DMS79 treated with DMSO at 0.1 percent for 48 hours (cell line): ENCODE results near the gene FCN2.

Experiments
- DNase-seq: peaks from one replicate; lab custom pipeline; 2025; lab: John Stamatoyannopoulos, UW

Gene FCN2

DNA sequence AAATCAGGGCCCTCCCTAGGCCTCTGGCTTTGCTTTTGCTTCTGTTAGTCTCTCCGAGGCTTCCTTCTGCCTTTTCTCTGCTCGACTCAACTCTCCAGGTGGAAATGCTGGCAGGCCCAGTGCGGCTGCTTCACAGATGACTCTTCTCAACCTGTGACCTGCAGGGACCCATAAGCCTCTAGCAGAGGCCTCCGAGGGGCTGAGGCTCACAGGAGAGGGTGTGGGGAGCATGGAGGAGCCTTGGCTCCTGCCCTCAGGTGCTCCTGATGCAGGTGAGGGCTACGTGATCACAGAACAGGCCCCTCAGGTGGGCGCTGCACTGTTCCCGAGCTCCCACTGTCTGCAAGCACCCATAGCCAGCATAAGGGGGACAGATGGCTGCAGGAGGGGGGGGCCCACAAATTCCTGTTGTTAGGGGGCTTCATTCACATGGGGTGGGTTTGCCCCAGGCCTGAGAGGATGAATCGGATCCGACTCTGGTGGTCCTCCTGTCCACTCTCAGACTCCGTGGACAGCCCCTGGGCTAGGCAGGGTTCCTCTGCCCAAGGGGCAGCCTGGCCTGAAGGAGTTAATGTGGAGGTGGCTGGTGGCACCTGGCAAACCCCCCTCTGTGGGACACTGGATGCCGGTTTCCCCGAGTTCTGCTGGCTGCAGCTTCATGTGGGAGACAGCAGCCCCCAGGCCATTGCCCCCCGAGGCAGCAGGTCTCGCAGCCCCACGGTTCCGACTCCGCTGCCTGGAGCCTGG lies 10.9 kb upstream of the FCN2 start:
- DNase-seq, result no peak

DNA sequence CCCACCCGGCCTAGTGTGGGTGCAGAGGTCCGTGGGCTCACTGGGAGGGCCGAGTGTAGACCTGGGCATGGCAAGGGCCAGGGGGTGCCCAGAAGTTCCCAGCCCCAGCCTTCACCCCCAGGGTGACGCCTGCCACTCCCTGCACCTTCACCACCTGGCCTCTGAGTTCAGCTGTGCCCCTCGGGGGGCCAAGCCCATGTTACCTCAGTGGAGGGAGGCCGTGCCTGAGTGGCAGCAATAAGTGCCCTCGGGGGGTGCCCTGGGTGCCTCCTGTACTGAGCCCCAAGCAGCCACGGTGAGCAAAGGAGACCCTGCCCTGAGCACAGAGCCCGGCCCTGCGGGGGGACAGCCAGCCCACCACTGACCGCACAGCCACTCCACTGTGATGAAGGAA lies 10.3 kb upstream of the FCN2 start:
- DNase-seq, result no peak

DNA sequence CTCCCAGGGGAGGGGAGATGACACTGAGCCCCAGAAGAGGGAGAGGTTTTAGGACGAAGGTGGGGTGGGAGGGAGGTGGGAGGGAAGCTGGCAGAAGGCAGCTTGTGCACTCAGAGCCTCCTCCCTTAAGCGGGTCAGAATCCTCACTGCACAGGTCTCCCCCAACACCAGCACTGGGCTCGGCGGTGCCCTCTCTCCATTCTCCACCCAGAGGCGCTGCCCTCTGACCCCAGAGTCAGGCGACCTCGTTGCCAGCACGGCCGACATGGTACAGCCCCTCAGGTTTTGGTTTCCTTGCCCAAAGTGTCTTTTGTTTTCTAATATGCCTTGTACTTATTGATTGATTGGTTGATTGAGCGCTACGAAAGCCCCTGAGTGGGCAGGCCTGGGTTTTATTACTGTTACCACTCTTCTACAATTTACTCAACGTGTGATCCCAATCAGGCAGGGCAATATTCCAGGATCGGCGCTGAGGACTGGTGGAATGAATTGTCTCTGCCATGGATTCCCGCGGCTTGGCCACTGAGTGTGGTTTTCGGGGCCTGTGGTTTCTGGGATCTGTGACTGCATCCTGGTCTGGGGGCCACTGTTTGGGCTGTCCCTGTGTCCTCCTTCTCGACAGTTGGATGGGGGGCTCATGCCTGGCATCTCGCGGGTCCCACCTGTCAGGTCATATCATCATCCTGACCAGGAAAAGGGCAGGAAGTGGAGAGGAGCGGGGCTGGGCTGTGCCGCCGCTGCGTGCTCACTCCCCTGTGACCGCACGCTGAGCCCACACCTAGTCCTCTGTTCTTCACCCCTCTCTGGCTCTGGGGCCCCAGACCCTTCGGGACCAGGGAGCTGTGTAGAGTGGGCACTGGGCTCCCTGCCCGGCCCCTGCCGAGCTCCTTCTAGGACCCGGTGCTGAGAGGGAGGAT lies 9.6 kb upstream of the FCN2 start:
- no peak for DNase-seq

DNA sequence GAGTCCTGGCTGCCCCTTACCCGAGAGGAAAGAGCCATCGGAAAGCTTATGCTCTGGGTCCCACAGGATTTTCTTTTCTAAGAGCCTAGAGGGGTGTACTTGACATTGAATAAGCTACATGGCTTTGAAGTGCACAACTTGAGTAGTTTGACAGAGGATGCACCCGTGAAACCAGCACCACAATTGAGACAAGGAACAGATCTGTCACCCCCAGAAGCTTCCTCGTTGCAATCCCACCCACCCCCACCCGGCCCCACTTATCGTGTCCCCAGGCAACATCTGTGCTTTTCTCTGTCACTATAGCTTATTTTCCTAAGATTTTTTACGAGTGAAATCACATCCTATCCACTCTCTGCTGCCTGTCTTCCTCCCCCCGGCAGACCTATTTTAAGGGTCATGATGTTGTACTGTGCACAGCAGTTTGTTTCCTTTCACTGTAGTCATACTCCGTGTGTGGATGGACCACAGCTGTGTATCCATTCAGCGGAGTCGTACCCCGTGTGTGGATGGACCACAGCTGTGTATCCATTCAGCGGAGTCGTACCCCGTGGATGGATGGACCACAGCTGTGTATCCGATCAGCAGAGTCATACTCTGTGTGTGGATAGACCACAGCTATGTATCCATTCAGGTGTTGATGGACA lies 8.8 kb upstream of the FCN2 start:
- no peak for DNase-seq

DNA sequence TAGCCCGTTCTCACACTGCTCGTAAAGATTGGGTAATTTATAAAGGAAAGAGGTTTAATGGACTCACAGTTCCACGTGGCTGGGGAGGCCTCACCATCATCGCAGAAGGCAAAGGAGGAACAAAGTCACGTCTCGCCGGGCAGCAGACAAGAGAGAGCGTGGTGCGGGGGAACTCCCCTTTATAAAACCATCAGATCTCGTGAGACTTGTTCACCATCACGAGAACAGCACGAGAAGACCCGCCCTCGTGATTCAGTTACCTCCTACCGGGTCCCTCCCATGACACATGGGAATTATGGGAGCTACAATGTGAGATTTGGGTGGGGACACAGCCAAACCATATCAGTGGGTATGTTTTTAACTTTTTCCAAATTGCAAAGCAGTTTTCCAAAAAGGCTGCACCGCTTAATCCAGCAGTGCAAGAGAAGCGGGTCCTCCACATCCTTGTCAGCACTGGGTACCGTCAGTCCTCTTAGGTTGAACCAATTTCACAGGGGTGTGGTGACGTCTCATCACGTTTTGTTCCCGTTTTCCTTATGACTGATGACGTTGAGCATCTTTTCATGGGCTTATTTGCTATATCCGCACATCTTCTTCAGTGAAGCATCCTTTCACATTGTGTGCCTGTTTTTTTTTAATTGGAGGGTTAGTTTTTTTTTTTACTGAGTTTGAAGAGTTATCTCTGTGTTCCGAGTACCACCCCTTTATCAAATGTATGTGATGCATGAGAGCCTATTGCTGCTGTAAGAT lies 8.0 kb upstream of the FCN2 start:
- DNase-seq, result no peak

DNA sequence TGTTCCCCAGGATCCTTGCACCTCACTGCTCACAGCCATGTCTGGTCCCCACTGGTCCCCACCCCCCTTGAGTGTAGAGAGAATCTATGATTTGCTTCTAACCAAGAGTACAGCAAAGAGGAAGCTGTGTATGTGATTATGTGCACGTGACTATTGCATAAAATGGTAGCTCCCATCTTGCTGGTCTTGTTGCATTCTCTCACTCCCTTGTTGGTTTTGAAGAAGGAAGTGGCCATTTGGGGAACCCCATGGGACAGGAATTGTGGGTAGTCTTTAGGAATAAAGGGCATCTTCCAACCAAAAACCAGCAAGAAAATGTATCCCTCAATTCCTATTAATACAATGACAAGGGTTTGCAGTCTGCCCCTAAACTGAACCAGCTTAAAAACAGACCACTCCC lies 5.2 kb upstream of the FCN2 start:
- DNase-seq, result no peak

DNA sequence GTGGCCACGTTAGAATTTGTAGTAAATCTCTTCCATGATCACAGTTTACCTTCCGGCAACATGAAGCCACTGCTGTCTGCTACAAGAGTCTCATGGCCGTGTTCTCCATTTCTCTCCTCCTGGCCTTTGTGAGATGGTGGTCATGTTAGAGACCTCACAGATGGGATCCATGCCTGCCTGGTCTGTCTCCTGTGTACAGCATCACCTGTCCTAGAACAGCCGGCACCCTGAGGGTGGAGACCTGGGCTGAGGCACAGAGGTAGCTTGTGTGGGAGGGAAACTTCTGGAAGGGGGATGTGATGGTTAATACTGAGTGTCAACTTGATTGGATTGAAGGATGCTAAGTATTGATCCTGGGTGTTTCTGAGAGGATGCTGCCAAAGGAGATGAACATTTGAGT lies 3.1 kb upstream of the FCN2 start:
- no peak for DNase-seq

DNA sequence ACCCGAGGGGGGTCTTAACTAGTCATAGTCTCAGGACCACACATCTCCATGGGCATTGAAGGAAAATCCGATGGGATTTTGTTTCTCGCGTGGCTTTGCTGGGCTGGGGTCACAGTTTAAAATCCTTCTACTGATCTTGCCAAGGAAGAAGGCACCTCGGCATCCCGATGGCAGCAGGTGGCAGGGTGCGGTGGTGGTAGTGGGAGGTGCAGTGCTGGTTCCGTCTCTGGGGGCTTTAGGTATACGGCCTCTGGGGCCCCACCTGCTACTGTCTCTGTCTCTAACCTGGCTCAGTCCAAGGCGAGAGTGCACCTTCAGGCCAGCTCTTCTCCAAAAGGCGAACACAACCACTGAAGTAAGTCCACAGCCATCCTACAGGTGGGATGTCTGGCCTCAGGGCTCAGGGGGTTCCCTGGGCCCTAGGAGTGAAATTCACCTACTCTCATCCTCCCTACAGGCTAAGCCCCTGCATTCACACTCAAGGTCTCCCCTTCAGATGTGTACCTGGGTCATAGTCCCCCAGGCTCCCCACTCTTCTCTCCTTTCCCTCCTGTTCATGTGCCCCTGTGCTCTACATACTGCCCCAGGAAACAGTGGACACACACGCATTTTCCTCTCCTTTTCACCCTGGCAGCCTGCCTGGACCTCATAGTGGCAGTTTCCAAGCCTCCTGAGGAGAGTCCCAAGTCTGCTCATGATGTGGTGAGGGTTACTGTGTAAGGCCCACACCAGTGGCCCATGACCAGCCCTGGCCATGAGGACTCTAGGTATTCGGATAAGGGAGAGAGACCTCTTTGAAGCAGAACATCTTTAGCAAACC lies 736 bp upstream of the FCN2 start:
- no peak for DNase-seq

DNA sequence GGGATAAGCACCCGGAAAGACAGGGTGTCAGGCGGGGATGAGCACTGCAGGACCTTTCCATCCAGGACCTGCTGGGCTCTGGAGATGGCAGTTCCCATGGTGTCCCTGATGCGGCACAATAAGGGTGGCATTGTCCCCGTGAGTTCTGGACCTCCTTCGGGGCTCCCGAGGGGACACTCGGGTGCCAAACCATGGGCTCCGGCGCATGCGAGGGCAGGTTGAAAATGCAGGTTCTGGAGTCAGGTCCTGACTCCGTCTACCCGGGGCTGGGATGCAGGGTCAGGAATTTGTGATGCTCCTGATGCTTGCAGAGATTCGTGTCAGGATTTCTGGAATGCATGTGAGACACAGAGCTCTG lies 682 bp downstream of the FCN2 start:
- no peak for DNase-seq

DNA sequence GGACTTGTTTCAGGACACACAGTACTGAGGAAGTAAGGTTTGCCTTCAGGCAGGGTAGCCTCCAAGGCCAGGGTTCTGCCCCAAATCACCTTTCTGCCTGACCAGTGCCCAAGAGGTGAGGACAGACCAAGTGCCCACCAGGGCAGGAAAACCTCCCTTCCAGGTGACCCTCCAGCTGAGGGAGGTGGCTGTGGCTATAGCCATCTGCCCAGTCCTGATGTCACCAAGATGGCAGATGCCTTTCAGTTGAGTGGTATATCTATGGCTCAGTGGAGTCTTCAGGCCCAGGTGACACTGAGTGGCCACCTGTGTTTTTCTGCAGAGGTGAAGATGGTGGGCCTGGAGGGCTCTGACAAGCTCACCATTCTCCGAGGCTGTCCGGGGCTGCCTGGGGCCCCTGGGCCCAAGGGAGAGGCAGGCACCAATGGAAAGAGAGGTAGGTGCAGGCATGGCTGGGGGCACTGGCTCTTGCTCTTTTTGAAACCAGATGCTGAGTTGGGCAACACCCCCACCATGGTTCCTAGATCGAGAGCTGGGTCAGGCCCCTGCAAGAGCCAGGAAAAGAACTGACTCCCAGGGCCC lies 1.7 kb downstream of the FCN2 start:
- DNase-seq, result no peak

DNA sequence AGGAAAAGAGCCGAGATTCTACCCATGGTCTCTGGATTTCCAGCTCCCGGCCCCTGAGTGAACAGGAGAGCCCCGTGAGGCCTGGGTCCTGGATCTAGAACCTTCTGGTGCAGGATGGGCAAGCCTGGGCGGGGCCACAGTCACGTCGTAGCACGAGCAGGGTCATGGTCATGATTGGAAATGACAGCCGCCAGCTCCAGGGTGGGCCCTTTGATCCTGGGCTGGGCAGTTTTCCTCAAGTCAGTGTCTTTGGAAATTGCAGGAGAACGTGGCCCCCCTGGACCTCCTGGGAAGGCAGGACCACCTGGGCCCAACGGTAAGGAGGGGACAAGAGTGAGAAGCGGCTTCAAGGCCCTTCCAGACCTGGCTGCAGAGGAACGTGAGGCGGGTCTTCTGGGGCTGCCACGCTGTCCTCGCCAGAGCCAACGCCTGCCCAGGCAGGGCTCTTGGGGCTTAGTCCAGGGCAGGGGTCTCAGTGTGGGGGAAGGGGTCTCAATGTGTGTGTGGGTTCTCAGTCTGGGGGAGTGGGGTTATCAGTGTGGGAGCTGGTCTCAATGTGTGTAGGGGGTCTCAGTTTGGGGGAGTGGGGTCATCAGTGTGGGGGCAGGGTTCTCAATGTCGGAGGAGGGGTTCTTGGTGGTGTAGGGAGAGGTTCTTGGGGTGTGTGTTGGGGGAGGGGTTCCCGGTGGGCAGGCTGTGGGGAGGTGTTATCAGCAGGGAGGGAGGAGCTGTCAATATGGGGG lies 2.6 kb downstream of the FCN2 start:
- no peak for DNase-seq

DNA sequence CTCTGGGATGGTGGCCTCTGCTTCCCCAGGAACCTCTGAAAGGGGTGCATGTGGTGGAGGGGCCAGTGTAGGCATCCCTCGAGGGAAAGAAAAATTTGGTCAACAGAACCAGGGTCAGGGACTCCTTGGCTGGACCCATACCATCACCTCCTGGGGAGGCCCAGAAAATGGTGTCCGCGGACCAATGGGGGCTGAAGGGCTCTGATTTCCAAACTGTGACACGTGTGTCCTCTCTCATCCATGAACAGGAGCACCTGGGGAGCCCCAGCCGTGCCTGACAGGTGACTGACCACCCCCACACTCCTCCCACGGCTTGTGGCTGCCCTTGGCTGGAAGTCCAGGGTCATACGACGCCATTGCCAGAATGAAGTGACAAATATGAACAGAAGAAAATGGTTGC lies 3.9 kb downstream of the FCN2 start:
- DNase-seq, result no peak

DNA sequence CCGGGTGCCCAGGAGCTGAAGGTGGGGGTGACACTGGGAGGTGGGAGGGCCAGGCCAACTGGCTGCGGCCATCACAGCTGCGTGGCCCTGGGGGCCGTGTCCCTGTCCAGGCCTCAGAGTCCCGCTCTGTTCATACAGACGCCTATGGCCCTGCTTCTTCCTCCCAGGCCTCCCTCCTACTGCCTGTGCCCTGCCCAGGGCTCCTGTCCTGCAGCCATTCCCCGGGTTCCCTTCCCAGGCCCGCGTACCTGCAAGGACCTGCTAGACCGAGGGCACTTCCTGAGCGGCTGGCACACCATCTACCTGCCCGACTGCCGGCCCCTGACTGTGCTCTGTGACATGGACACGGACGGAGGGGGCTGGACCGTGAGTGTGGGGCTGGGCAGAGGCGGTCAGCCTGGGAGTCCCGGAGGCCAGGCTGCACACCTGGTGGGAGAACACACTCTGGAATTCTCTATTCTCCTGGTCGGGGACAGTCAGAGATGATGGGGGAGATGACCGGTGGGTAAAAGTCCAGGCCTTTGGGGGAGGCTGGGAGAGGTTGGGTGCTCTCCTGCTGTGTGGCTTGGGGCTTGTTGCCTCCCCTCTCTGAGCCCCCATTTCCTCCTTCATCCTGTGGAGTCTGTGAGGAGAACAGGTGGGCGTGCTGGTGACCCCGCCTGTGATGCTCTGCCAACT lies 4.5 kb downstream of the FCN2 start:
- DNase-seq, result no peak

DNA sequence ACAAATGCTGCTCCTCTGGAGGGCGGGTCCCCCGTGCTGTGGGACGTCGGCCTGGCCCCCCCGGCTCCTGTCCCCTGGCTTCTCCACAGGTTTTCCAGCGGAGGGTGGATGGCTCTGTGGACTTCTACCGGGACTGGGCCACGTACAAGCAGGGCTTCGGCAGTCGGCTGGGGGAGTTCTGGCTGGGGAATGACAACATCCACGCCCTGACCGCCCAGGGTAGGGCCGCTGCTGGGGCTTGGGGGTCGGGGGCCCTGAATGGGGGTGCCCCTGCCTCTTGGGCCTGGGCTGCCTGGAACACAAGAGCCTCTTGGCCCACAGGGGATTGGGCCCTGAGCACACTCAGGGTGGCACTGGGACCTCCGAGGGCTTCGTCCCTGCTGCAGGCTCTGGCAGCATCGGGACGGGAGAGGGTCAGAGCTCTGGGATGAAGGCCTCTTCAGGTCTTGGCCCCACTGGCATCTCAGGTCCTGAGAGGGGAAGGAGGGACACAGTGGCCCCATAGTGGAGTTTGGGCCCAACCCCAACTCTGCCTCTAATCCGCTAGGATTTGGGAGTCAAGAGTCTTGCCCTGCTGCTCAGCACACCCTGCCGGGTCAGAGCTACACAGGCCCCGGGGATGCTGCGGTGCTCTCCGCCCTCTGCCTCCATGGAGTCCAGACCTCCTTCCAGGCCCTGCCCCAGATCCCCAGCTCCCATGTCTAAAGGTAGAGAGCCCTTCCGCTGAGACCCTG lies 5.2 kb downstream of the FCN2 start:
- DNase-seq, result no peak

DNA sequence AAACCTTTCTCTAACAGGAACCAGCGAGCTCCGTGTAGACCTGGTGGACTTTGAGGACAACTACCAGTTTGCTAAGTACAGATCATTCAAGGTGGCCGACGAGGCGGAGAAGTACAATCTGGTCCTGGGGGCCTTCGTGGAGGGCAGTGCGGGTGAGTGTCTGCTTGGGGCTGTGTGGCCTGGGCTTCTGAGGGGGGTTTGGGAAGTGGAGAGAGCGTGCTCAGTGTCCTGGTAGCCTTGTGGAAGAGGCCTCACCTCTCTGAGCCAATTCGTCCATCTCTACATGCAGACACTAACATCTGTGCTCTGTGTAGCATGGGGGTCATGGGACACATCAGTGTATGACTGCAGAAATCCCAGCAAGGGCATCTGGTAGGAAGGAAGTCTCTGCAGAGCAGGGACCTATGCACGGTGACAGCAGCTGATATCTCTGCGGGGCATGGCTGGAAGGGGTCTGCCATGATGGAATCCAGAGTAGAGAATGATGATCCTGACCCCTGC lies 5.9 kb downstream of the FCN2 start:
- no peak for DNase-seq

DNA sequence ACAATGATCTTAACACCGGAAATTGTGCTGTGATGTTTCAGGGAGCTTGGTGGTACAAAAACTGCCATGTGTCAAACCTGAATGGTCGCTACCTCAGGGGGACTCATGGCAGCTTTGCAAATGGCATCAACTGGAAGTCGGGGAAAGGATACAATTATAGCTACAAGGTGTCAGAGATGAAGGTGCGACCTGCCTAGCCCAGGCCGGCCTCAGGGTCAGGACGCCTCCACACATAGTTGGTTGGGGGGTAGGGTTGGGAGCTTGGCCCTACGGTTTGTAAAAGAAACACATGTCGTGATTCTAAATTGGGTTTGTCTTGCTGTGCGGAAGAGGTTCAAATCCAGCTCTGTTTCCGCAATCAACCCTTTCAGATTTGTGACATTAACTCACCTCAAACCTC lies 6.6 kb downstream of the FCN2 start:
- DNase-seq, result no peak

DNA sequence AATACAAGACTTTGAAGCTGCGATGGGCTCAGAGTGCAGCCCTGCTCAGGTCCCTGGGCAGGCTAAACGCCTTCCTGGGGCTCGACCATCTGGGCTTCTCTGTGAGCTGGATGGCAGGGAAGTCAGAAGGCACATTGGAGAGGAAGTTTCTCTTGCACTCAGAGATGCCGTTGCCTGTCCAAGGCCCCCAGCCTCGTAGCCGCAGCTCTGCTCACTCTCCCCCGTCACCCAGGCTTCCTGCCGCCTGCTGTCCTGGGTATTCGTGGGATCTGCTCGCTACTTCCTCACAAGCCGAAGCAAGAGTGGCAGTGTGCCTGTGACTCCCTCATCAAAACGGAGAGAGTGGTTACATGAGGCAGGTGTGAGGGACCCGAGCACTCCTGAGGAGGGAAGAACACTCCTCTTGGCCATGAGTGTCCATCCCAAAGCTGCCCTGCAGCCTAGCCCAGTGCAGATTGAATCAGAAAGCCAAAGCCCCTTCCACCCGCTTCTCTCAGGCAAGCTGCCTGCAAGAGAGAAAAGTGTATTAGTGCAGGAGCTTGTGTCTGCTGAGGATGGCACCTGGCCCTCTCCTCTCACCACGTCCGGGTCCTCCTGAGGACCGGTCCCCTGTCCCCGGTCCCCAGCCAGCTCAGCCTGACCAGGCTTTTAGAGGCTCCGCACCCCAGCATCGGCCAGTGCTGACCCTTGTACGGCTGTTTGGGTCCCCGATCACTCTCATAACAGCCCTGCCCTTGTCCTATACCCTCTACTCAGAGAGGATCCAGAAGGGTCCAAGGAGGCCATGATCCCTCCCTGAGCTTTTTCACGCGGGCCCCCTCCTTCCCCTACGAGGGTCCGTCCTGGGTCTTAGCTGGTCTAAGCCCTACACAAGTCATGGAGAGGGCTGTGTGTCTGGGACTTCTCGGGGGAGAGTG lies 7.3 kb downstream of the FCN2 start:
- no peak for DNase-seq
